NCI-H1092 (cell line): ENCODE data around the gene CNTNAP2.

Experiments
- DNase-seq: peaks from one replicate; lab custom pipeline; 2025; lab: John Stamatoyannopoulos, UW

CNTNAP2 gene

GRCh38 chr7:147400221-147400689 lies 1283.7 kb downstream of the CNTNAP2 start:
- DNase-seq, result no peak

GRCh38 chr7:147400925-147401324 lies 1284.3 kb downstream of the CNTNAP2 start:
- DNase-seq, result no peak

- DNase-seq, result no peak
Observed at GRCh38 chr7:147405621-147406020, 1289.0 kb downstream of the CNTNAP2 start.

- DNase-seq, result no peak
Observed at GRCh38 chr7:147406521-147407135, 1290.0 kb downstream of the CNTNAP2 start.

- DNase-seq, result no peak
Observed at GRCh38 chr7:147411096-147411495, 1294.5 kb downstream of the CNTNAP2 start.

GRCh38 chr7:147412109-147412508 lies 1295.5 kb downstream of the CNTNAP2 start:
- no peak for DNase-seq

- no peak for DNase-seq
Observed at GRCh38 chr7:147412782-147413556, 1296.4 kb downstream of the CNTNAP2 start.

- no peak for DNase-seq
Observed at GRCh38 chr7:147413557-147413870, 1296.9 kb downstream of the CNTNAP2 start.

- DNase-seq, result no peak
Observed at GRCh38 chr7:147415991-147416390, 1299.4 kb downstream of the CNTNAP2 start.

- DNase-seq, result no peak
Observed at GRCh38 chr7:147418966-147419365, 1302.4 kb downstream of the CNTNAP2 start.

GRCh38 chr7:147423875-147424274 lies 1307.3 kb downstream of the CNTNAP2 start:
- no peak for DNase-seq

- no peak for DNase-seq
Observed at GRCh38 chr7:147428075-147428474, 1311.5 kb downstream of the CNTNAP2 start.

- DNase-seq, result no peak
Observed at GRCh38 chr7:147429961-147430360, 1313.4 kb downstream of the CNTNAP2 start.

GRCh38 chr7:147432079-147432478 lies 1315.5 kb downstream of the CNTNAP2 start:
- DNase-seq, result peak; percentile 70

GRCh38 chr7:147432576-147432975 lies 1316.0 kb downstream of the CNTNAP2 start:
- DNase-seq, result no peak

GRCh38 chr7:147436718-147437117 lies 1320.1 kb downstream of the CNTNAP2 start:
- DNase-seq, result no peak

GRCh38 chr7:147438216-147438615 lies 1321.6 kb downstream of the CNTNAP2 start:
- no peak for DNase-seq

- DNase-seq, result no peak
Observed at GRCh38 chr7:147443942-147444341, 1327.3 kb downstream of the CNTNAP2 start.

GRCh38 chr7:147452816-147453215 lies 1336.2 kb downstream of the CNTNAP2 start:
- DNase-seq, result no peak

GRCh38 chr7:147465223-147465622 lies 1348.6 kb downstream of the CNTNAP2 start:
- no peak for DNase-seq

GRCh38 chr7:147472556-147472955 lies 1356.0 kb downstream of the CNTNAP2 start:
- no peak for DNase-seq

GRCh38 chr7:147474862-147475261 lies 1358.3 kb downstream of the CNTNAP2 start:
- no peak for DNase-seq

- no peak for DNase-seq
Observed at GRCh38 chr7:147477526-147477925, 1360.9 kb downstream of the CNTNAP2 start.

GRCh38 chr7:147478796-147479195 lies 1362.2 kb downstream of the CNTNAP2 start:
- no peak for DNase-seq
